Mesothelial cell of epicardium (in vitro differentiated cells): ENCODE results near the gene BTBD6. TPM values are rescaled to one million over a fixed set of nuclear protein-coding genes. Genes with fewer than 3 reads are reported as not detected.

Source experiments
- DNase-seq, 2 experiments: peaks; one replicate each; pipeline ENCODE4 v3.0.0; 2021; ENCODE audit warnings: low spot score in 2 of 2; ENCODE audit not compliant: unreplicated experiment in 2 of 2
- H3K27ac Mint-ChIP-seq: 2 replicates; pipeline ENCODE4 v1.8.0; 2021; ENCODE audit warnings: mixed read lengths
- H3K27me3 Mint-ChIP-seq: 2 replicates; pipeline ENCODE4 v1.8.0; 2021; ENCODE audit warnings: low read depth, mixed read lengths
- H3K36me3 Mint-ChIP-seq: 2 replicates; pipeline ENCODE4 v1.8.0; 2021; ENCODE audit warnings: mixed read lengths
- H3K4me1 Mint-ChIP-seq: 2 replicates; pipeline ENCODE4 v1.8.0; 2021; ENCODE audit warnings: mixed read lengths
- H3K4me3 Mint-ChIP-seq: 2 replicates; pipeline ENCODE4 v1.8.0; 2021; ENCODE audit warnings: mild to moderate bottlenecking, moderate library complexity, mixed read lengths
- H3K9me3 Mint-ChIP-seq: 2 replicates; pipeline ENCODE4 v1.8.0; 2021; ENCODE audit warnings: mixed read lengths
- total RNA-seq: library from RNA; stranded (reverse); gene quantifications from 3 replicates; pipeline ENCODE4 v1.2.1, GENCODE V29; 2021
- TF ChIP-seq, protein P1 (sequence below): fragments of 200-600 bp; sonication (generic); IDR thresholded peaks from one replicate; pipeline ENCODE4 v1.5.0; 2021; ENCODE audit warnings: antibody characterized with exemption; ENCODE audit not compliant: unreplicated experiment

BTBD6 gene
- total RNA-seq, 1 donor from 2014 or later: 38.4 TPM

GRCh38 chr14:105250008-105250366 lies 1.7 kb downstream of the BTBD6 start:
- no peak for DNase-seq
- Mint-ChIP-seq H3K27ac (peak overlapping the region; percentile 88), H3K9me3 (no peaks in the 10 kb centered on the region), H3K36me3 (peaks cover 26% of the 10 kb centered on the region), H3K4me3 (peak overlapping the region; percentile 73), H3K4me1 (peaks cover 26% of the 10 kb centered on the region), H3K27me3 (no peaks in the 10 kb centered on the region)
- TF ChIP-seq, protein P1, sequence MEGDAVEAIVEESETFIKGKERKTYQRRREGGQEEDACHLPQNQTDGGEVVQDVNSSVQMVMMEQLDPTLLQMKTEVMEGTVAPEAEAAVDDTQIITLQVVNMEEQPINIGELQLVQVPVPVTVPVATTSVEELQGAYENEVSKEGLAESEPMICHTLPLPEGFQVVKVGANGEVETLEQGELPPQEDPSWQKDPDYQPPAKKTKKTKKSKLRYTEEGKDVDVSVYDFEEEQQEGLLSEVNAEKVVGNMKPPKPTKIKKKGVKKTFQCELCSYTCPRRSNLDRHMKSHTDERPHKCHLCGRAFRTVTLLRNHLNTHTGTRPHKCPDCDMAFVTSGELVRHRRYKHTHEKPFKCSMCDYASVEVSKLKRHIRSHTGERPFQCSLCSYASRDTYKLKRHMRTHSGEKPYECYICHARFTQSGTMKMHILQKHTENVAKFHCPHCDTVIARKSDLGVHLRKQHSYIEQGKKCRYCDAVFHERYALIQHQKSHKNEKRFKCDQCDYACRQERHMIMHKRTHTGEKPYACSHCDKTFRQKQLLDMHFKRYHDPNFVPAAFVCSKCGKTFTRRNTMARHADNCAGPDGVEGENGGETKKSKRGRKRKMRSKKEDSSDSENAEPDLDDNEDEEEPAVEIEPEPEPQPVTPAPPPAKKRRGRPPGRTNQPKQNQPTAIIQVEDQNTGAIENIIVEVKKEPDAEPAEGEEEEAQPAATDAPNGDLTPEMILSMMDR: no peak

GRCh38 chr14:105250986-105251385 lies 2.7 kb downstream of the BTBD6 start:
- H3K27ac Mint-ChIP-seq: no peak overlapping the region
- no peaks in the 10 kb centered on the region for H3K27me3 Mint-ChIP-seq
- no peak for DNase-seq
- no peaks in the 10 kb centered on the region for H3K9me3 Mint-ChIP-seq
- peaks cover 19% of the 10 kb centered on the region for H3K36me3 Mint-ChIP-seq
- H3K4me1 Mint-ChIP-seq: peaks cover 22% of the 10 kb centered on the region
- peak overlapping the region; percentile 30 for H3K4me3 Mint-ChIP-seq
- TF ChIP-seq, protein P1: no peak

GRCh38 chr14:105251920-105252319 lies 3.6 kb downstream of the BTBD6 start:
- H3K4me1 Mint-ChIP-seq: peaks cover 17% of the 10 kb centered on the region
- no peaks in the 10 kb centered on the region for H3K9me3 Mint-ChIP-seq
- no peak overlapping the region for H3K4me3 Mint-ChIP-seq
- no peak overlapping the region for H3K27ac Mint-ChIP-seq
- TF ChIP-seq, protein P1: no peak
- H3K27me3 Mint-ChIP-seq: no peaks in the 10 kb centered on the region
- no peak for DNase-seq
- H3K36me3 Mint-ChIP-seq: peaks cover 15% of the 10 kb centered on the region

GRCh38 chr14:105252552-105253328 lies 4.4 kb downstream of the BTBD6 start:
- DNase-seq: no peak
- Mint-ChIP-seq H3K4me3 (no peak overlapping the region), H3K27ac (no peak overlapping the region), H3K27me3 (no peaks in the 10 kb centered on the region), H3K36me3 (peaks cover 13% of the 10 kb centered on the region), H3K4me1 (peaks cover 9% of the 10 kb centered on the region), H3K9me3 (no peaks in the 10 kb centered on the region)
- TF ChIP-seq, protein P1: no peak

DNA sequence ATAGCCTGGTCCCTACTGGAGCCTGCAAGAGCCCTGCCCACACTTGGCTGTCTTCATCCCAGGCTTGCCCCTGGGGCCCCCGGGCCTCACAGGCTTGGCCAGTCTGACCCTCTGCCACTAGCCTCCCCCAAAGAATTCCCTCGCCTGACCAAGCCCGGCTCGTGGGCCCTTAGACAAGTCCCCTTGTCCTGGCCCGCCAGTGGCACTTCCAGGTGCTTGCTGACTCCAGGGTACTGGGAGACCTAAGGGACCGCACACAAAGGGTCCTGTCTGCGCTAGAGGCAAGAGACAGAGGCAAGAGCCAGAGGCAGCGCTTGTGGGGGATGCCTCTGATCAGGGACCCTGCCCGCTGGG lies 5.0 kb downstream of the BTBD6 start:
- TF ChIP-seq, protein P1: no peak
- Mint-ChIP-seq H3K36me3 (peaks cover 13% of the 10 kb centered on the region), H3K9me3 (no peaks in the 10 kb centered on the region), H3K4me3 (no peak overlapping the region), H3K27me3 (no peaks in the 10 kb centered on the region), H3K27ac (no peak overlapping the region), H3K4me1 (peaks cover 8% of the 10 kb centered on the region)
- DNase-seq: no peak
